Heart right ventricle (tissue), 16 donors: ENCODE measurements around the gene FOXRED1. TPM values are rescaled to one million over a fixed set of nuclear protein-coding genes. Genes with fewer than 3 reads are reported as not detected.
"Not testable (repeated sequence)": the region's sequence is repeated elsewhere in the genome, so short reads cannot be mapped to it uniquely, and the experiment has no call there.

Experiments
- ATAC-seq, 8 donors: fragments of 200-7000 bp; cut with Tn5 transposase; one replicate each; pipeline ENCODE4 v1.9.1; 2020; ENCODE audit warnings: mild to moderate bottlenecking in 8 of 8, moderate library complexity in 8 of 8, moderate number of reproducible peaks in 1 of 8
- DNase-seq, 2 donors: peaks; one replicate each; pipeline ENCODE4 v3.0.0-alpha.2; 2020
- H3K27ac ChIP-seq, 10 donors: fragments of 200-600 bp; sonication (generic) in 2 of 10; one replicate each; pipeline versions ENCODE4 v1.5.0 to v1.8.0; 2020 to 2022; ENCODE audit warnings: mild to moderate bottlenecking in 3 of 10
- H3K27me3 ChIP-seq, 7 donors: fragments of 200-600 bp; one replicate each; pipeline ENCODE4 v1.8.0; 2021 to 2022; ENCODE audit warnings: mild to moderate bottlenecking in 2 of 7
- H3K36me3 ChIP-seq, 9 donors: fragments of 200-600 bp; sonication (generic) in 1 of 9; one replicate each; pipeline versions ENCODE4 v1.5.0 to v1.8.0; 2020 to 2022; ENCODE audit warnings: mild to moderate bottlenecking in 2 of 9
- H3K4me1 ChIP-seq, 9 donors: fragments of 200-600 bp; sonication (generic) in 1 of 9; one replicate each; pipeline versions ENCODE4 v1.5.0 to v1.8.0; 2020 to 2022; ENCODE audit warnings: mild to moderate bottlenecking in 4 of 9
- H3K4me3 ChIP-seq, 10 donors: fragments of 200-600 bp; sonication (generic) in 2 of 10; one replicate each; pipeline versions ENCODE4 v1.5.0 to v1.8.0; 2020 to 2022; ENCODE audit warnings: mild to moderate bottlenecking in 7 of 10, moderate library complexity in 2 of 10
- H3K9me3 ChIP-seq, 11 donors: fragments of 200-600 bp in 10 of 11; sonication (generic) in 2 of 11; one replicate each; pipeline versions ENCODE4 v1.5.0 to v1.8.0; 2013 to 2022; ENCODE audit warnings: mild to moderate bottlenecking in 2 of 11, control low read depth in 1 of 11, moderate library complexity in 1 of 11
- WGBS, 2 donors: extraction: QIAGEN DNeasy Blood & Tissue Kit; methylation state at CpG; one replicate each; pipeline ENCODE4 v1.1.7; 2013; ENCODE audit warnings: inconsistent platforms in 1 of 2; 5-methylcytosine and 5-hydroxymethylcytosine counted together
- intact Hi-C, 10 donors: fragments of 100-400 bp; cut with DNase I; formaldehyde crosslinking; loops; one replicate each; pipeline versions ENCODE4 v1.11.1 to v1.14.2; 2022
- polyA plus RNA-seq, 2 donors: library from polyadenylated mRNA; stranded (reverse); fragments of 200-250 nt; gene quantifications; one replicate each; pipeline ENCODE4 v1.2.3, GENCODE V29; 2013
- total RNA-seq, 10 donors: library from RNA; stranded (reverse); fragmentation: NEBNext Ultra II Directional in 3 of 10; extraction: Animal tissue kit (Norgen Biotek cat#: 25700) in 3 of 10; gene quantifications; one replicate each; pipeline versions ENCODE4 v1.2.1 to v1.2.4, GENCODE V29; 2021 to 2023
- TF ChIP-seq, protein P1 (sequence below), 9 donors: fragments of 200-600 bp; sonication (generic) in 2 of 9; IDR thresholded peaks; one replicate each; pipeline versions ENCODE4 v1.5.0 to v1.8.0; 2021 to 2022; ENCODE audit warnings: antibody characterized with exemption in 9 of 9, mild to moderate bottlenecking in 5 of 9, moderate library complexity in 1 of 9
- donor health status: Arrhythmogenic right ventricular cardiomyopathy.
- donor health status: ischemic (EF 13 %, LVEDD 7.1; RV severe dilation, severe dysfunction).
- donor health status: healthy with polysubstance abuse.
- donor health status: DM: no; HTN: yes; CAD: no.
- donor health status: DM: no; HTN: no; CAD: no.
- donor health status: ischemic (EF 25% LVEDD 6.9; RV normal size, moderate dysfunction).
- donor health status: ischemic (EF 25% LVEDD 5.7; RV mildly dilated, moderate dysfunction).
- donor health status: healthy.
- donor health status: DM: yes; HTN: yes; CAD: no.
- donor health status: Ischemic cardiomyopathy.
- donor health status: ischemic (EF 35%, LVEDD 5.7; RV mildly dilated, moderate dysfunction).
- donor health status: nonischemic (EF 11% LVEDD 7.7; RV severe dilation, severe dysfunction).
- donor health status: DM: yes; HTN: yes; CAD: no.
- donor health status: PGD.
- donor health status: ischemic (EF 29% LVEDD 5.4; RV normal size, mild dysfunction).
- donor health status: nonischemic (EF 23%, LVEDD 6.1; RV moderate dilation, normal function).

The FOXRED1 gene
- total and polyA plus RNA-seq, 12 donors = 19.0 to 46.3 (median 32.1) TPM

DNA sequence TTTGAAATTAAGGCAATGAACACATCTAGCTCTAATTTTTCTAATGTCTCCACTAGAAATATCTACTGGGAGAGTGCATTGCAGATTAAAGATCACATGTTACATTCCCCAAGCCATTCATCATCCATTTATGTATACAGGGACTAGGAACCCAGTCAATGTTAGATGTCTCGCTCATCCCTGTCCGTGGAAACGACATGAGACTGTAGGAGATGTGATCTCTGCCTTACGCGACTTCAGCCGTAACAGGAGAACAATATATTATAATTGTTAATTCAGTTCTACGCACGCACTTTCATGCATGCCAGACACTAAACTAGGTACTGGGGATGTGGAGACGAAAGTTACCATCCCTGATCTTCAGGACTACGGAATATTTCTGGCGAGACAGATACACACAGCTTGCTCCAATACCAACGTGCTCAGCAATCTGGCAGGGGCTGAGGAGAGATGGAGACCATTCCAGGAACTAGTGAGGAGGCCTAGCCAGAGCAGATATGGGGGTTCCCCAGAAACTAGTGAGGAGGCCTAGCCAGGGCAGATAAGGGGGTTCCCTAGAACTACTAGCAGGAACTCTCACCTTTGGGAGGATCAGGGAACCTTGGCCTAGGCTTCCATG, 35.6 kb downstream of the FOXRED1 start:
- intact Hi-C loops = loop anchor here in 1 of 10 donors (5.0 kb wide), 1 partner anchor 178 kb away; no protein-coding TSS in a partner anchor
- H3K36me3 ChIP-seq = peaks cover 0 to 38% (median 0%) of the 10 kb centered on the region in 9 donors
- 32 to 41% methylated on average over 12 of the region's 12 CpGs for WGBS, 2 donors
- H3K27ac ChIP-seq = peak overlapping the region in 9 of 10 donors; percentile 82 to 95 (median 91)
- ATAC-seq = peak in 5 of 8 donors; percentile 1 to 17 (median 10)
- TF ChIP-seq, protein P1, sequence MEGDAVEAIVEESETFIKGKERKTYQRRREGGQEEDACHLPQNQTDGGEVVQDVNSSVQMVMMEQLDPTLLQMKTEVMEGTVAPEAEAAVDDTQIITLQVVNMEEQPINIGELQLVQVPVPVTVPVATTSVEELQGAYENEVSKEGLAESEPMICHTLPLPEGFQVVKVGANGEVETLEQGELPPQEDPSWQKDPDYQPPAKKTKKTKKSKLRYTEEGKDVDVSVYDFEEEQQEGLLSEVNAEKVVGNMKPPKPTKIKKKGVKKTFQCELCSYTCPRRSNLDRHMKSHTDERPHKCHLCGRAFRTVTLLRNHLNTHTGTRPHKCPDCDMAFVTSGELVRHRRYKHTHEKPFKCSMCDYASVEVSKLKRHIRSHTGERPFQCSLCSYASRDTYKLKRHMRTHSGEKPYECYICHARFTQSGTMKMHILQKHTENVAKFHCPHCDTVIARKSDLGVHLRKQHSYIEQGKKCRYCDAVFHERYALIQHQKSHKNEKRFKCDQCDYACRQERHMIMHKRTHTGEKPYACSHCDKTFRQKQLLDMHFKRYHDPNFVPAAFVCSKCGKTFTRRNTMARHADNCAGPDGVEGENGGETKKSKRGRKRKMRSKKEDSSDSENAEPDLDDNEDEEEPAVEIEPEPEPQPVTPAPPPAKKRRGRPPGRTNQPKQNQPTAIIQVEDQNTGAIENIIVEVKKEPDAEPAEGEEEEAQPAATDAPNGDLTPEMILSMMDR (IDR thresholded peaks at IDR 0.05) = no peak
- peaks cover 4 to 26% (median 13%) of the 10 kb centered on the region in 9 donors for H3K4me1 ChIP-seq
- no peaks in the 10 kb centered on the region for H3K9me3 ChIP-seq
- H3K4me3 ChIP-seq = peak overlapping the region; percentile 53 to 72 (median 62)
- H3K27me3 ChIP-seq = no peaks in the 10 kb centered on the region
- DNase-seq = no peak

DNA sequence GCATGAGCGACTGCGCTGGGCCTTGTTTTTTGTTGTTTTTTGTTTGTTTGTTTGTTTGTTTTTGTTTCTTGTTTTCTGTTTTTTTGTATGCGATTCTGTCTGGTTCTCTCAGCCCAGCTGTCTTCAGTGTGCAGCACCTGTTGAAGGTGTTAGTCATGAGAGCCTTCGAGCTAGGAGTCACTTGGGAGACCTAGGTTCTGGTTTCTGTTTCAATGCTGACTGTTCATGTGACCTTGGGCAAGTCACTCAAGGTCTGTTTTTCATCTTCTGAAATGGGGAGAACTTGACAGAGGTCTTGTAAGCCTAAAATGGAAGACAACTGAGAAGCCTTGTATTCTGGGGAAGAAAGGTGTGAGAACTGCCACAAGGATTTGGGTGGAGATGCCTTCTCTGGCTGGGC, 36.7 kb downstream of the FOXRED1 start:
- H3K27me3 ChIP-seq = no peaks in the 10 kb centered on the region
- no peaks in the 10 kb centered on the region for H3K9me3 ChIP-seq
- peaks cover 4 to 32% (median 16%) of the 10 kb centered on the region in 9 donors for H3K4me1 ChIP-seq
- intact Hi-C loops = loop anchor here in 1 of 10 donors (5.0 kb wide), 1 partner anchor 177 kb away; no protein-coding TSS in a partner anchor
- H3K4me3 ChIP-seq = no peak overlapping the region
- no peak for ATAC-seq
- H3K27ac ChIP-seq = no peak overlapping the region
- TF ChIP-seq, protein P1 (IDR thresholded peaks at IDR 0.05) = no peak
- peaks cover 0 to 36% (median 0%) of the 10 kb centered on the region in 9 donors for H3K36me3 ChIP-seq
- WGBS, 2 donors = 91 to 94% methylated on average over 4 of the region's 4 CpGs
- DNase-seq = no peak

DNA sequence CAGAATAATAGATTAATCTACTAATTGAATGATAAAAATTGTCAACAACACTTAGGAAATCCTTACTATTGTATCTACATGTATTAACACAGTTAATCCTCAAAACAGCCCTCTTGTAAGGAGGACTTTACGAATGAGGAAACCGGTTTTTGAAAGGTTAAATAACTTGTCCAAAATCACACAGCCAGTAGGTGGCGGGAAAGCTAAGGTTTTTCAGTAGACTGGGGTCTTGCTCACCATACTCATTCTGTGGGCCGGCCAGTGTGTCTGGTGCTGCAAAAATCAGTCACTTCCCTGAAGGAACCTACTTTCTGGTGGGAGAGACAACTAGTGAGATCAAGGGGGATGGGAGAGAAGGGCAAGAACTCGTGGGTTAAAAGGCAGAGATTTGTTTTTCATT, 38.8 kb downstream of the FOXRED1 start:
- H3K36me3 ChIP-seq = peaks cover 0 to 35% (median 0%) of the 10 kb centered on the region in 9 donors
- WGBS, 2 donors = 37 to 45% methylated on average over 5 of the region's 5 CpGs
- TF ChIP-seq, protein P1 (IDR thresholded peaks at IDR 0.05) = peak in 5 of 9 donors; percentile 18 to 44 (median 24)
- H3K9me3 ChIP-seq = no peaks in the 10 kb centered on the region
- no peak overlapping the region for H3K4me3 ChIP-seq
- DNase-seq (no peak), ATAC-seq (no peak)
- intact Hi-C loops = loop anchor here in 1 of 10 donors (5.0 kb wide), 1 partner anchor 175 kb away; no protein-coding TSS in a partner anchor
- no peaks in the 10 kb centered on the region for H3K27me3 ChIP-seq
- peaks cover 4 to 48% (median 21%) of the 10 kb centered on the region in 9 donors for H3K4me1 ChIP-seq
- H3K27ac ChIP-seq = no peak overlapping the region

DNA sequence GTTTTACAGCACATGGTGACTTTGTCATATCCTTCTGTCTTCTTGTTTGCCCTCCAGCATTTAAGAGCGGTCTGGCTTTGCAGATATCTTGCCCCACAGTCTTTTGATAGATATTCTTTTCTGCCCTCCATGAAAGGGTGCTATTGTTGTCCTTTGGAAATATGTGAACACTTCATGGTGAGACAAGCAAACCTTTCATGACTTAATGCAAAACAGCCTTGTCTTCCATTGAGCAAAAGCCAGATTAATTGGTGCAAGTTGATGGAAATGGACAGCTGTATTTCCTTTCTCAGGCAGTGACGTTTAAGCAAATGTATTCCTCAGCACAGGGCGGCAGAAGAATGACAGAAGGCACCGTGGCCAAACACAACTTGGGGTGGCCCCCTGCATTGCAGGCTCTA, 39.3 kb downstream of the FOXRED1 start:
- WGBS, 2 donors = 68 to 75% methylated on average over 4 of the region's 4 CpGs

DNA sequence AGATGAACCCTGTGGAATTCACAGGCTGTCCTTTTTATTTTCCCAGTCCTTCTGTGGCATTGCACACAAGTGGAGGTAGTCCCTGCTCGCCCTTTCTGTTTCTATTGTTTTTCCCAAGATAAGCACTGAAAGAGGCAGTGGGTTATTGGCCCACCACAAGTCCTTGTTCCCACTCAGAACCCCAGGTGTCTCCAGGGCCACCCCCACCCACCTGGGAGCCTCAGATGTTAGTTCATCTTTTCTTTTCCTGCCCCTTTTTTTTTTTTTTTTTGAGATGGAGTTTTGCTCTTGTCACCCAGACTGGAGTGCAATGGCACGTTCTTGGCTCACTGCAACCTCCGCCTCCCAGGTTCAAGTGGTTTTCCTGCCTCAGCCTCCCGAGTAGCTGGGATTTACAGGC, 39.8 kb downstream of the FOXRED1 start:
- H3K4me1 ChIP-seq = peaks cover 4 to 47% (median 16%) of the 10 kb centered on the region in 9 donors
- not testable (repeated sequence) for H3K9me3 ChIP-seq, H3K27ac ChIP-seq, DNase-seq, H3K4me3 ChIP-seq, H3K27me3 ChIP-seq, ATAC-seq
- intact Hi-C loops = loop anchor here in 1 of 10 donors (5.0 kb wide), 1 partner anchor 174 kb away; no protein-coding TSS in a partner anchor
- H3K36me3 ChIP-seq = peaks cover 0 to 45% (median 0%) of the 10 kb centered on the region in 9 donors
- WGBS, 2 donors = 92% methylated on average over 4 of the region's 4 CpGs

More for the DNA sequence above, 39.3 kb downstream of the FOXRED1 start:
- intact Hi-C loops = loop anchor here in 1 of 10 donors (5.0 kb wide), 1 partner anchor 174 kb away; no protein-coding TSS in a partner anchor
- DNase-seq = no peak
- no peaks in the 10 kb centered on the region for H3K9me3 ChIP-seq
- peaks cover 4 to 47% (median 20%) of the 10 kb centered on the region in 9 donors for H3K4me1 ChIP-seq
- peaks cover 0 to 40% (median 0%) of the 10 kb centered on the region in 9 donors for H3K36me3 ChIP-seq
- no peaks in the 10 kb centered on the region for H3K27me3 ChIP-seq
- no peak for ATAC-seq
- no peak overlapping the region for H3K27ac ChIP-seq
- TF ChIP-seq, protein P1 (IDR thresholded peaks at IDR 0.05) = no peak
- no peak overlapping the region for H3K4me3 ChIP-seq
